ENCODE measurements around the gene SAP30BP.

SAP30BP gene

GRCh38 chr17:75743625-75744206 is 76.6 kb downstream of the SAP30BP start:
- no peak for DNase-seq

- no peak for DNase-seq
These were observed 81.6 kb downstream of the SAP30BP start for GRCh38 chr17:75748706-75749105.

- peak; percentile 94 for DNase-seq
These were observed 82.6 kb downstream of the SAP30BP start for GRCh38 chr17:75749545-75750389.

GRCh38 chr17:75750661-75751423 is 83.7 kb downstream of the SAP30BP start:
- no peak for DNase-seq

GRCh38 chr17:75751676-75752404 is 84.7 kb downstream of the SAP30BP start:
- no peak for DNase-seq

GRCh38 chr17:75752405-75752709 is 85.2 kb downstream of the SAP30BP start:
- DNase-seq, result no peak

GRCh38 chr17:75752802-75753513 is 85.8 kb downstream of the SAP30BP start:
- no peak for DNase-seq

GRCh38 chr17:75753514-75754377 is 86.6 kb downstream of the SAP30BP start:
- DNase-seq, result peak; percentile 61

- DNase-seq, result no peak
These were observed 87.5 kb downstream of the SAP30BP start for GRCh38 chr17:75754378-75755204.

GRCh38 chr17:75755205-75755901 is 88.2 kb downstream of the SAP30BP start:
- DNase-seq, result no peak

GRCh38 chr17:75755990-75756389 is 88.9 kb downstream of the SAP30BP start:
- no peak for DNase-seq

- DNase-seq, result no peak
These were observed 89.4 kb downstream of the SAP30BP start for GRCh38 chr17:75756451-75757085.

- DNase-seq, result no peak
These were observed 90.0 kb downstream of the SAP30BP start for GRCh38 chr17:75757086-75757681.

All from T-helper 9 cell (primary cell).